ENCODE measurements around the gene SPATA2L. TPM values are rescaled to one million over a fixed set of nuclear protein-coding genes. Genes with fewer than 3 reads are reported as not detected.

Gene SPATA2L
- total RNA-seq, 1 experiment from 2014 or later: 10.9 TPM

DNA sequence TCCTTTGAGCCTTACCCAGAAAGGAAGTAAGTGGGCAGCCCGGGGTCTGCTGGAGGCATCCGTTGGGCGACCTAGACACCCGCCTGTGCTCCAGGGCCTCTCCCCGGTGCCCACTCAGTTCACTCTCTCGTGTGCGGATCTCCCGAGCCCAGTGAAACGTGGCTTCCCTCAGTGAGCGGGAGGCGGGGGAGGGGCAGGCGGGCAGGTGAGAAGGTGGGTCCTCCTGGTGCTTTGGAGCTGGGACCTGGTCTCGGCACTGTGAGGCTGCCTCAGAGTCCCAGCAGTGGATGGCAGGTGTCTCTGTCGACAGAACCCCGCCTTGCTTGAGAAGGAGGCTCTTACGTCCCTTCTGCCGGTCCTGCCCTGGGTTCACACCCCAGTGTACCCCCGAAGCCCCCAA, 27.8 kb upstream of the SPATA2L start:
- no peak for DNase-seq (ENCODE audit: low read depth)

DNA sequence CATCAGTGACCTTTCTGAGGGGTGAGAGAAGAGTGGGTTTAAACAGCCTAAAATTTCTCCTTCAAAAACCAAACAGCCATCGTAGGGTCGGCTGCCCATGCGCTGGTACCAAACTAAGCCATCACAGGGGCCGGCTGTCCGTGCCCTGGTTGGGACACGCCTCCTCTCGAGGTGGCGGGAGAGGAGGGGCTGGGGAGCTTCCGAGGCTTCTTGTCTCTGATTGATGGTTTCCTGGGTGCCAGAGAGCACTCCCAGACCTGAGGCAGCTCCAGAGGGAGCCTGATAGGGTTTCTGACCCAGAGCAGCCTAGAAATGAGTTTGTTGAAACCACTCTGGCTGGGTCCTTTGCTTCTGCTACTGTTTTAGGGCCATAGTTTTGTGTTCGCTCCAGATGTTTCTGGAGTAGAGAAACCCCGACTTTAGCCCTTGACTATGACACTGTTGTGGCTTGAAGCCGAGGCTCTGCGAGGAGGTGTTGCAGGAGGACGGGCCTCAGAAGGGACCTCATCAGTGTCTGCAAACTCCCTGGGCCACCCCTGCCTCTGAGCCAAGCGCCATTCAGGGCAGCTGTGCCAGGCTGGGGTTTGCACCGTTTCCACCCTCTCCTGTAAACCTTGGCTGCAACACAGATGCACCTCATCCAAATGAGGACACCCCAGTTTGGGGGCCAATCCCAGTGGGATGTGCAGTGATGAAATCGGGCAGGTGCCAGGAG, 26.1 kb upstream of the SPATA2L start:
- DNase-seq (ENCODE audit: low read depth): no peak

GRCh38 chr16:89723279-89724250, 22.1 kb upstream of the SPATA2L start:
- DNase-seq (ENCODE audit: low read depth): no peak

DNA sequence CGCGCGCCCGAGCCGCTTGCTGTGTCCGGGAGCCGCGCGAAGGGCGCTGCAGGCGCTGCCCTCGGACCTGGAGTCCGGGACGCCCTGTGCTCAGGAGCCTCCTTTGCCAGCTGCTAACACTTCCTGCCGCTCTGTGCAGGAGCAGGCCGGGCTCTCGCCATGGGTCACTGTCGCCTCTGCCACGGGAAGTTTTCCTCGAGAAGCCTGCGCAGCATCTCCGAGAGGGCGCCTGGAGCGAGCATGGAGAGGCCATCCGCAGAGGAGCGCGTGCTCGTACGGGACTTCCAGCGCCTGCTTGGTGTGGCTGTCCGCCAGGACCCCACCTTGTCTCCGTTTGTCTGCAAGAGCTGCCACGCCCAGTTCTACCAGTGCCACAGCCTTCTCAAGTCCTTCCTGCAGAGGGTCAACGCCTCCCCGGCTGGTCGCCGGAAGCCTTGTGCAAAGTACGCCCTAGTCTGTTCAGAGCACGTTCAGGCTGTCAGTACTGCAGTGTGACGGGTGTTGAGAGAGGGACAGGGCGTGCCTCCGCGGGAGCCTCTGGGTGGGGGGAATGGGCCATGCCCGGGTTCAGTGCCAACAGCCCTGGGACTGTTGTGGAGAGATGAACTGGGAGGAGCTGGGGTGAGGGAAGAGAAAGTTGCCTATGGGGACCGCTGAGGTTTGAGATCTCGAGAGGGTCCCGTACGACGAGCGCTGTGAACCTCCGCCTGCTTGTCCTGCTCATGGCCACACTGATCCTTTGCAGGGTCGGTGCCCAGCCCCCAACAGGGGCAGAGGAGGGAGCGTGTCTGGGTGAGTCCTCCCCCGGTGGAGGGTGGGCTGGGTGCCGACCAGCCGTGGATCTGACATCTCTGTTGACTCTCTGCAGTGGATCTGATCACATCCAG, 21.1 kb upstream of the SPATA2L start:
- DNase-seq (ENCODE audit: low read depth): no peak

GRCh38 chr16:89721546-89722391, 20.3 kb upstream of the SPATA2L start:
- DNase-seq (ENCODE audit: low read depth): peak; percentile 79

- DNase-seq (ENCODE audit: low read depth): peak; percentile 62
Observed at GRCh38 chr16:89720813-89721545, 19.5 kb upstream of the SPATA2L start, which contains the start of the genes VPS9D1 and ZNF276. Gene VPS9D1, minus strand, starts transcription at chr16:89720898. Its CDS starts 37 bp downstream, at chr16:89720861. Gene ZNF276, plus strand, starts transcription at chr16:89721537. Its CDS starts 104 bp downstream, at chr16:89721641.

DNA sequence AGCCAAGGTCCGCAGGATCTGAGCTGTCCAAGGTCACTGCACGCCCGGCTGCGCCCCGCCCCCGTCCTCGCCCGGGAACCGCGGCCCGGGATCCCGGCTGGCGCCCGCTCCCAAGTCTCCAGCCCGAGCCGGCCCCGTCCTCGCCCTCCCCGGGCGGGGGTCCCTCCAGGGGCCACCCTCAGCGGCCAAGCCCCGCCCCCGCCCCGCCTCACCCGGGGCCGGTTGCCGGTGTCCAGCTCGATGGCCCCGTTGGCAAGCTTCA, 19.0 kb upstream of the SPATA2L start:
- DNase-seq (ENCODE audit: low read depth): peak; percentile 27

GRCh38 chr16:89717688-89718505, 16.4 kb upstream of the SPATA2L start:
- no peak for DNase-seq (ENCODE audit: low read depth)

- no peak for DNase-seq (ENCODE audit: low read depth)
Observed at GRCh38 chr16:89716916-89717687, 15.6 kb upstream of the SPATA2L start.

- no peak for DNase-seq (ENCODE audit: low read depth)
Observed at GRCh38 chr16:89716493-89716892, 15.0 kb upstream of the SPATA2L start.

DNA sequence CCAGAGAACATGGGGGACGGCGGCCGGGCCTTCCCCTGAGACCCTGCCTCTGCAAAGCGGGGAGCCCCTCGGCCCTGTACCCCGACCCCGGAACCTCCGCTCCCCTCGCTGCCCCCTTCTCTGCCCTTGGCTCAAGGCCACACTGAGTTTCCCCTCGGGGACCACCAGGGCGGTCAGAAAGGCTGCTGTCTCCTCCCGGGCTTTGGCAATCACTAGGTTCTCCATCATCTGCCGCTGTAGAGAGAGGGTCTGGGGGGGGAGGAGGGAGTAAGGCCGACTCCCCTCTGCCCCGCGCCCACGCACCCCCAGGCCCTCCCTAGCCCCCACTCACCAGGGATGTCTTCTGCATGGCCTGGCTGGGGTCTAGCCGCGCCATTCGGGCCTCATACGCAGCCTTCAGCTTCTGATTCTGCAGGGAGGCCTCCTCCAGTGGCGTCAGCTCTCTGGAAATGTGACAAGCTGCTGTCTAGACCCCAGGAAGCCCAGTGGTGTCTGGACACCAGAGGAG, 10.8 kb upstream of the SPATA2L start:
- DNase-seq (ENCODE audit: low read depth): no peak

DNA sequence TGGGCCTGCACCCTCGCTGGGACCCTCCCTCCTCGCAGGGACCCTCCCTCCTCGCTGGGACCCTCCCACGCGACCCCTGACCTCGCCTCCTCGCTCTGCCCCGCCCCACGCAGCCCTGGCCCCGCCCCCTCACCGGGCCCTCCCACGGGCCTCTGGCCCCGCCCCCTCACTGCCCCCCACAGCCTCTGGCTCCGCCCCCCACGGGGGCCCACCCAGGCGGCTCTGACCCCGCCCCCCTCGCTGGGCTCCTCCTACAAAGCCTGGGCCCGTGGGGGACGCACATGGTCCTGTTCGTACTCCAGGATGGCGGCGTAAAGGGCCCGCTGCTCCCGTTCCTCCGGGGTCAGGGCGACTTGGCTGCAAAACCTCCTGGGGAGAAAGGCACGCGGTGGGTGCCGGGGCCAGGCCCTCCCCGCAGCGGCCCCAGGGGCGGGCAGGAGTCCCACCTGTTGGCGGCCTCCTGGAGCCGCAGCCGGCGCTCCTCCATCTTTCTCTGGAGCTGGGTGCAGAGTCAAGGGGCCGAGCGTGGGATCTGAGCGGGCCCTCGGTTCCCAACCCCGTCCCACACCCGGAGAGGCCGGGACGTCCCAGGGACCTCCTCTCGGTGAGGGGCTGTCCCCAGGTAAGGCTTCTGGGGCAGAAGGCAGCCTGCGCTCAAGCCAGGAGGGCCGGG, 10.2 kb upstream of the SPATA2L start:
- DNase-seq (ENCODE audit: low read depth): no peak

DNA sequence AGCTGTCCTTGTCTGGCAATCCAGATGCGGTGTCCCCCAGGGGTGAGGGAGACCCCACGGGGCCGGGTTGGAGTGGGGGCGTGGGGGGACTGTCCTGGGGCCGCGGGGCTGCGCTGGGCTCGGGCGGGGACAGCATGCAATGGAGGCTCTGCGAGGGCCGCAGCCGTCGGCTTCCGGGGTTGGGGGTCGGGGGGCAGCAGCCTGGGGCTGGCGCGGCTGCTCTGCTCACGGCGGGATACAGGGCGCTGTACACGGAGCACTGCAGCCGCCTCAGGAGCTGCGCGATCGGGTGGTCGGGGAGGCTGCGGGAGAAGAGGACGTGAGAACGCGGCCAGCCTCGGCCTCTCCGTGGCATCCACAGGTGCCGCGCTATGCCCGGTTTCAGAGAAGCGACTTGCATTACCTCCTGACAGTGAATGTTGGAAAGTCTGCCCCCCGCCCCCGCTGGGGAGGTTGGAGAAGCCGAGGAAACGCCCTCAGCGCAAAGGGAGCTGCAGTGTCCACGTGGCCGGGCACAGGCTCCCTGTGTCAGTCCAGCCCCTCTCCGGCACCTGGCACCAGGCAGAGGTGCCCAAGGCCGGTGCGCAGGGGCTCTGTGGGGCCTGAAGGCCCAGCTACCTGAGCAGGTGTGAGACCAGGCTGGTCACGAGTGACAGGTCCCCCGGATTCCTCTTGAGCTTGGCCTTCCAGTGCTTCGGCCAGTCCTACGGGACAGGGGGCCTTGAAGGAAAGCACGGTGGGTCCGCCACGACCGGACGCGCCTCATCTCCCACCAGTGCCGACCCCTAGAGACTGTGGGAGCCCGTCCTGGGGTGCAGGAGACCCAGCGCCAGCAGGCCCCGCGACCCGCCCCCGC, 9.4 kb upstream of the SPATA2L start:
- no peak for DNase-seq (ENCODE audit: low read depth)

DNA sequence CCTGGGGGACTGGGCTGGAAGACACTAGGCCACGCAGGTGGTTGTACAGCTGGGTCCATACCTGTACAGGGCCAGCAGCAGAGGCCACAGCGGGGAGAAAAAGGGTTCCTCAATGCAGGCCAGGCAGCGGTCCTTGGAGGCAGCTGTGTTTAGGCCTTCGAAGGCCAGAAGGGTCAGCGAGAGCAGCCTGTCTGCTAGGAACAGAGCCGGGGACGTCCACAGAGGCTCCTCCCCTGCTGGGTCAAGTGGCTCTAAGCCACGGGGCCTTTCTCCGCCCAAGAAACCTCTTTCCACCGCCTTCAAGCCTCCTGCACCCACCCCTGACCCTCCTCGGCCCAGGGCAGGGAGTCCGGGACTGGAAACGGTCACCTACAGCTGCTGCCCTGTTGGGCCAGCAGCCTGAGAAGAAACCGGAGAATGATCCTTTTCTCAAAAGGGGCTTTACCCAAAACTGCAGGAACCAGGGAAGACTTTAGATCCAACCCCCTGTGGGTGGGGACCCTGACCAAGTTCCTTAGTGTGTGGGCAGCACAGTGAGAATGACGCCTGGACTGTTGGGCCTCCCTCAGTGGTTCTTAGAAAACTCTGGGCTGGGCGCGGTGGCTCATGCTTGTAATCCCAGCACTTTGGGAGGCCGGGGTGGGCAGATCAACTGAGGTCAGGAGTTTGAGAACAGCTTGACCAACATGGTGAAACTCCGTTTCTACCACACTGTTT, 8.4 kb upstream of the SPATA2L start:
- no peak for DNase-seq (ENCODE audit: low read depth)

GRCh38 chr16:89709166-89709565, 7.7 kb upstream of the SPATA2L start:
- no peak for DNase-seq (ENCODE audit: low read depth)

DNA sequence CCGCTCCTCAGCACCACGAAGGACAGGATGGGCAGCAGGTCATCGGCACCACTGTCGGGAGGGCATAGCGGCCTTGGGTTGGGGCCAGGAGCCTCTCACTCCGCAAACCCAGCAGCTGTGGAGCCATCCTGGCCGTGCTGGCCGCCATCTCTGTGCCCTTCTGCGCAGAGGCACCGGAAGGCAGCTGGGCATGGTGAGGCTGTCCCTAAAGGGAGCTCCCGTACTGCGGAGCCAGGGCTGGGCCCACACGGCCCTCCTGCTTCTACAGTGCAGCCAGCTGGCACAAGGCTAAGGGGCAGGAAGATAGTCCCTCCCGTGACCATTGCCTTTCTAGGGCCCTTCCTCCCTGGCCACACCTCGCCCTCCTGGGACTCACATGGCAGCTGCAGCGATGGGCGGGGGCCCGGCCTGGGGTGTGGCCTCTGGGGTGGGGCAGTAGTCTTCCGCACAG, 7.0 kb upstream of the SPATA2L start:
- no peak for DNase-seq (ENCODE audit: low read depth)
